HepG2 (cell line): Measurements from ENCODE around the gene ATXN2. TPM values are rescaled to one million over a fixed set of nuclear protein-coding genes. Genes with fewer than 3 reads are reported as not detected.
A peak's percentile ranks its signal among the peaks of the same experiment; 100 is the strongest.

Experiments used
- ATAC-seq: fragments of 200-7000 bp; cut with Tn5 transposase; 3 replicates; pipeline ENCODE4 v1.9.1; 2020; ENCODE audit warnings: mild to moderate bottlenecking, moderate library complexity
- BruUV-seq: library from RNA; stranded (reverse); fragments of 400-500 nt; replicated peaks from 2 replicates; lab custom pipeline; 2021; lab: Mats Ljungman, UMichigan
- CTCF ChIA-PET: fragments of 300-600 bp; formaldehyde crosslinking; extraction: SDS; loops from one replicate; lab custom pipeline; 2021; ENCODE audit warnings: low total read pairs, inconsistent platforms, low intra/inter-chr PET ratio; lab: Yijun Ruan, JAX
- POLR2A ChIA-PET: fragments of 350-600 bp; sonication (Branson Sonifier 250); formaldehyde crosslinking; loops from one replicate; lab custom pipeline; 2020; ENCODE audit warnings: antibody characterized with exemption, inconsistent platforms; lab: Yijun Ruan, JAX
- DNase-seq: peaks from one replicate; pipeline ENCODE4 v3.0.0-alpha.2; 2015; ENCODE audit warnings: low spot score
- FAIRE-seq: peaks from 3 replicates; lab custom pipeline; 2011; peaks lifted over from hg19 to GRCh38; lab: Jason Lieb, UNC
- H2AFZ ChIP-seq: one replicate; pipeline ENCODE4 v1.6.1; 2011; ENCODE audit warnings: low read length, inconsistent platforms
- H3K27ac ChIP-seq: fragments of 300-600 bp; 3 replicates; pipeline ENCODE4 v1.8.0; 2011; ENCODE audit warnings: mixed run types, mild to moderate bottlenecking, mixed read lengths, low read length, inconsistent platforms; ENCODE audit not compliant: insufficient read depth; ENCODE audit errors: extremely low read length
- H3K27me3 ChIP-seq, 2 experiments: fragments of 200-600 bp in 1 of 2; 2 replicates in 1 of 2; 3 replicates in 1 of 2; pipeline versions ENCODE4 v1.6.0 to v1.8.0; 2011; ENCODE audit warnings: low read length in 2 of 2, mild to moderate bottlenecking in 2 of 2, moderate library complexity in 2 of 2, inconsistent platforms in 1 of 2; ENCODE audit not compliant: insufficient read depth in 2 of 2, control insufficient read depth in 1 of 2
- H3K36me3 ChIP-seq, 2 experiments: fragments of 200-600 bp in 1 of 2; replicated peaks in 1 of 2; 2 replicates in 1 of 2; 3 replicates in 1 of 2; pipeline versions ENCODE4 v1.5.1 to v1.8.0; 2011; ENCODE audit warnings: low read length in 2 of 2, inconsistent platforms in 1 of 2; ENCODE audit not compliant: insufficient read depth in 2 of 2, control insufficient read depth in 1 of 2
- H3K4me1 ChIP-seq: 2 replicates; pipeline ENCODE4 v1.5.1; 2012; ENCODE audit warnings: low read length, inconsistent platforms; ENCODE audit not compliant: insufficient read depth
- H3K4me2 ChIP-seq: 2 replicates; pipeline ENCODE4 v1.6.0; 2011; ENCODE audit warnings: low read depth, low read length, inconsistent platforms
- H3K4me3 ChIP-seq, 3 experiments: fragments of 200-600 bp in 1 of 3; sonication (generic), shearing (Covaris generic) in 1 of 3; replicated peaks in 1 of 3; 2 replicates each; pipeline ENCODE4 v1.5.1; 2011 to 2016; ENCODE audit warnings: low read length in 3 of 3, inconsistent platforms in 2 of 3, low read depth in 2 of 3, mild to moderate bottlenecking in 2 of 3, control low read depth in 1 of 3, mixed read lengths in 1 of 3; ENCODE audit not compliant: insufficient read depth in 1 of 3
- H3K79me2 ChIP-seq: one replicate; pipeline ENCODE4 v1.6.1; 2011; ENCODE audit warnings: low read length, inconsistent platforms; ENCODE audit not compliant: insufficient read depth
- H3K9ac ChIP-seq: 2 replicates; pipeline ENCODE4 v1.6.0; 2011; ENCODE audit warnings: mild to moderate bottlenecking, low read depth, low read length, inconsistent platforms; ENCODE audit not compliant: insufficient read depth
- H3K9me3 ChIP-seq: 2 replicates; pipeline ENCODE4 v1.5.1; 2012; ENCODE audit warnings: mild to moderate bottlenecking, low read length
- H4K20me1 ChIP-seq: 2 replicates; pipeline ENCODE4 v1.6.0; 2011; ENCODE audit warnings: inconsistent platforms, mild to moderate bottlenecking, low read length, moderate library complexity; ENCODE audit not compliant: insufficient read depth
- AHDC1 ChIP-seq: sonication (generic); formaldehyde crosslinking; IDR thresholded peaks from 2 replicates; pipeline ENCODE4 v1.5.1; 2020; ENCODE audit warnings: mild to moderate bottlenecking, missing genetic modification reagents, borderline replicate concordance
- ARID5B ChIP-seq: IDR thresholded peaks from 2 replicates; pipeline ENCODE4 v1.4.0; 2020; ENCODE audit warnings: mild to moderate bottlenecking, missing genetic modification reagents
- CREB1 ChIP-seq, 2 experiments: fragments of 450-650 bp in 1 of 2; IDR thresholded peaks; 2 replicates each; pipeline ENCODE4 v1.6.1; 2016 to 2017; ENCODE audit warnings: control low read depth in 1 of 2, mild to moderate bottlenecking in 1 of 2, missing compliant biosample characterization in 1 of 2, missing genetic modification characterization in 1 of 2
- FIP1L1 ChIP-seq: fragments of 200-400 bp; formaldehyde crosslinking; IDR thresholded peaks from 2 replicates; pipeline ENCODE4 v1.6.1; 2018; ENCODE audit warnings: low read depth, mild to moderate bottlenecking, low read length, moderate library complexity, borderline replicate concordance; ENCODE audit not compliant: insufficient read depth
- GATA4 ChIP-seq: sonication (generic); IDR thresholded peaks from 2 replicates; pipeline ENCODE4 v1.6.1; 2016; ENCODE audit warnings: antibody characterized with exemption, low read depth, borderline replicate concordance
- JUNB ChIP-seq: sonication (generic); formaldehyde crosslinking; IDR thresholded peaks from 2 replicates; pipeline ENCODE4 v1.8.0; 2022; ENCODE audit warnings: missing genetic modification reagents, mild to moderate bottlenecking, borderline replicate concordance
- SKI ChIP-seq: fragments of 450-650 bp; IDR thresholded peaks from one replicate; pipeline ENCODE4 v1.6.1; 2018; ENCODE audit warnings: mild to moderate bottlenecking; ENCODE audit not compliant: partially characterized antibody
- SOX6 ChIP-seq, 2 experiments: fragments of 450-650 bp in 1 of 2; sonication (generic) in 1 of 2; formaldehyde crosslinking in 1 of 2; IDR thresholded peaks; 2 replicates each; pipeline versions ENCODE4 v1.4.0 to v1.6.1; 2017 to 2020; ENCODE audit warnings: antibody characterized with exemption in 1 of 2, mild to moderate bottlenecking in 1 of 2, missing genetic modification reagents in 1 of 2
- TEAD3 ChIP-seq: optimal IDR thresholded peaks from 2 replicates; pipeline ENCODE3; 2016; ENCODE audit warnings: borderline replicate concordance
- ZNF18 ChIP-seq: sonication (generic); formaldehyde crosslinking; IDR thresholded peaks from 2 replicates; pipeline ENCODE4 v1.8.0; 2022; ENCODE audit warnings: mild to moderate bottlenecking, missing genetic modification reagents; ENCODE audit not compliant: insufficient replicate concordance
- WGBS: methylation state at CpG from one replicate; pipeline ENCODE4 v1.1.6; 2017; ENCODE audit warnings: low lambda C conversion rate; 5-methylcytosine and 5-hydroxymethylcytosine counted together
- in situ Hi-C: cut with HindIII; loops from 2 replicates; pipeline ENCODE4 v1.10.0; 2017; ENCODE audit warnings: low pct_unique_long_range_greater_than_20kb; ENCODE audit not compliant: extremely low pct_ligation_motif_present
- intact Hi-C: fragments of 100-400 bp; cut with micrococcal nuclease; formaldehyde crosslinking; loops from one replicate; pipeline ENCODE4 v1.10.0; 2022; ENCODE audit not compliant: unreplicated experiment
- polyA plus RNA-seq, 8 experiments: library from polyadenylated mRNA; depleted of rRNA in 3 of 8; stranded (reverse) in 7 of 8; unstranded in 1 of 8; fragments of >200 nt; fragmentation: Illumina TruSeq in 4 of 8; extraction: Trizol in 4 of 8; gene quantifications; 2 replicates each; pipeline versions ENCODE4 v1.2.1 to v1.2.3, GENCODE V29; 2011 to 2016; ENCODE audit warnings: low read depth in 4 of 8, missing spikeins in 1 of 8, mixed read lengths in 1 of 8; ENCODE audit not compliant: insufficient read depth in 1 of 8
- total RNA-seq, 5 experiments: library from RNA; depleted of rRNA; stranded (reverse); fragments of >200 nt; fragmentation: Illumina TruSeq; extraction: Trizol; gene quantifications; 2 replicates each; pipeline ENCODE4 v1.2.3, GENCODE V29; 2016; ENCODE audit warnings: low read depth in 1 of 5

The ATXN2 gene
- total and polyA plus RNA-seq, 2 of the 13 experiments (the other 11 are each of a cell fraction or from before 2014, with no cell fraction given) = 18.1 to 27.1 TPM

- ATAC-seq = peak; percentile 88
- peak overlapping the region; percentile 63 for H3K27ac ChIP-seq
- intact Hi-C loops = no loop called here
- TF ChIP-seq JUNB = 0 out of 2 replicates have a peak, but pooled peaks have one; percentile 13
- peak; percentile 75; the same call in 1 of the 2 replicates for TF ChIP-seq GATA4
- TF ChIP-seq SKI = peak; percentile 55
- no peak for TF ChIP-seq CREB1 (IDR thresholded peaks at IDR 0.05)
- peak; percentile 30; the same call in 1 of the 2 replicates for TF ChIP-seq CREB1 (CRISPR knock-in tag; IDR thresholded peaks at IDR 0.05)
- TF ChIP-seq SOX6 (IDR thresholded peaks at IDR 0.05) = no peak
- peak; percentile 49; the same call in 1 of the 2 replicates for TF ChIP-seq SOX6 (CRISPR knock-in tag; IDR thresholded peaks at IDR 0.05)
- TF ChIP-seq ARID5B (CRISPR knock-in tag) = peak; percentile 68; the same call in 1 of the 2 replicates
- no peak for TF ChIP-seq FIP1L1
- TF ChIP-seq AHDC1 (CRISPR knock-in tag) = peak; percentile 69; the same call in 1 of the 2 replicates
- no peak for TF ChIP-seq ZNF18 (CRISPR knock-in tag)
- peak; percentile 29 for TF ChIP-seq TEAD3
Measured at GRCh38 chr12:111578276-111578970, 20.7 kb downstream of the ATXN2 start.

More at GRCh38 chr12:111578276-111578970, 20.7 kb downstream of the ATXN2 start:
- peak overlapping the region; percentile 47 for H3K4me2 ChIP-seq
- FAIRE-seq (peak; percentile 72), DNase-seq (peak; percentile 89)
- ChIA-PET CTCF (no interaction called here), POLR2A (interaction anchor here (0.6 kb wide), 1 partner anchor 508 kb away, joined by 3 read pairs; no protein-coding TSS in a partner anchor)
- no peaks in the 10 kb centered on the region for H3K9me3 ChIP-seq
- no peak overlapping the region for H2AFZ ChIP-seq
- H3K4me3 ChIP-seq = no peak overlapping the region
- peak overlapping the region; percentile 12; the same call in 1 of the 2 replicates for H3K9ac ChIP-seq
- 34% methylated on average over 4 of the region's 4 CpGs for WGBS
- in situ Hi-C loops = no loop called here
- H3K36me3 ChIP-seq = peaks cover 1 to 3% of the 10 kb centered on the region in 2 experiments; a peak in 1 of 5 replicates
- peaks cover 31% of the 10 kb centered on the region for H3K4me1 ChIP-seq
- BruUV-seq = no TSS peak
- H3K27me3 ChIP-seq = no peaks in the 10 kb centered on the region
- H4K20me1 ChIP-seq = peaks cover 10% of the 10 kb centered on the region; the same call in 1 of the 2 replicates
- peaks cover 81% of the 10 kb centered on the region for H3K79me2 ChIP-seq
